Type B pancreatic cell (in vitro differentiated cells): ENCODE results near the gene FXR1. TPM values are rescaled to one million over a fixed set of nuclear protein-coding genes. Genes with fewer than 3 reads are reported as not detected.

Experiments used
- DNase-seq: peaks from one replicate; pipeline ENCODE4 v3.0.0; 2021; ENCODE audit warnings: mixed read lengths; ENCODE audit not compliant: unreplicated experiment; ENCODE audit errors: extremely low spot score
- H3K27ac Mint-ChIP-seq: 2 replicates; pipeline ENCODE4 v1.8.0; 2021; ENCODE audit warnings: mild to moderate bottlenecking, mixed read lengths
- H3K27me3 Mint-ChIP-seq: 2 replicates; pipeline ENCODE4 v1.8.0; 2021; ENCODE audit warnings: mixed read lengths
- H3K36me3 Mint-ChIP-seq: 2 replicates; pipeline ENCODE4 v1.8.0; 2021; ENCODE audit warnings: mixed read lengths
- H3K4me1 Mint-ChIP-seq: one replicate; pipeline ENCODE4 v1.8.0; 2021; ENCODE audit warnings: mixed read lengths; ENCODE audit not compliant: unreplicated experiment
- H3K4me3 Mint-ChIP-seq: 2 replicates; pipeline ENCODE4 v1.8.0; 2021; ENCODE audit warnings: mild to moderate bottlenecking, mixed read lengths
- H3K9me3 Mint-ChIP-seq: 2 replicates; pipeline ENCODE4 v1.8.0; 2021; ENCODE audit warnings: mixed read lengths
- CTCF ChIP-seq: fragments of 200-600 bp; sonication (generic); conservative IDR thresholded peaks from 2 replicates; pipeline ENCODE4 v1.5.0; 2021; ENCODE audit warnings: antibody characterized with exemption, mild to moderate bottlenecking
- total RNA-seq: library from RNA; stranded (reverse); gene quantifications from 2 replicates; pipeline ENCODE4 v1.2.1, GENCODE V29; 2021; ENCODE audit warnings: low replicate concordance

FXR1 gene
- total RNA-seq, 1 donor from 2014 or later: 179 TPM

- Mint-ChIP-seq H3K27me3 (no peaks in the 10 kb centered on the region), H3K36me3 (peaks cover 13% of the 10 kb centered on the region), H3K4me3 (no peak overlapping the region), H3K4me1 (peaks cover 11% of the 10 kb centered on the region), H3K9me3 (peaks cover 4% of the 10 kb centered on the region), H3K27ac (no peak overlapping the region)
- TF ChIP-seq CTCF: no peak
- DNase-seq: no peak
Measured at GRCh38 chr3:180923561-180923960, 11.1 kb downstream of the FXR1 start.

GRCh38 chr3:180926526-180926925, 14.1 kb downstream of the FXR1 start:
- H3K9me3 Mint-ChIP-seq: peaks cover 4% of the 10 kb centered on the region
- peaks cover 21% of the 10 kb centered on the region for H3K36me3 Mint-ChIP-seq
- TF ChIP-seq CTCF: no peak
- DNase-seq: no peak
- no peak overlapping the region for H3K27ac Mint-ChIP-seq
- H3K4me3 Mint-ChIP-seq: no peak overlapping the region
- peaks cover 4% of the 10 kb centered on the region for H3K4me1 Mint-ChIP-seq
- H3K27me3 Mint-ChIP-seq: no peaks in the 10 kb centered on the region

- no peak overlapping the region for H3K27ac Mint-ChIP-seq
- no peak for DNase-seq
- peaks cover 14% of the 10 kb centered on the region for H3K36me3 Mint-ChIP-seq
- peaks cover under 1% of the 10 kb centered on the region for H3K9me3 Mint-ChIP-seq
- no peak for TF ChIP-seq CTCF
- no peaks in the 10 kb centered on the region for H3K27me3 Mint-ChIP-seq
- no peak overlapping the region for H3K4me3 Mint-ChIP-seq
- H3K4me1 Mint-ChIP-seq: peaks cover 7% of the 10 kb centered on the region
Measured at GRCh38 chr3:180929376-180929775, 16.9 kb downstream of the FXR1 start.

- peaks cover 16% of the 10 kb centered on the region for H3K36me3 Mint-ChIP-seq
- no peak overlapping the region for H3K27ac Mint-ChIP-seq
- no peaks in the 10 kb centered on the region for H3K9me3 Mint-ChIP-seq
- no peak for TF ChIP-seq CTCF
- DNase-seq: no peak
- H3K4me3 Mint-ChIP-seq: no peak overlapping the region
- H3K4me1 Mint-ChIP-seq: peaks cover 6% of the 10 kb centered on the region
- H3K27me3 Mint-ChIP-seq: no peaks in the 10 kb centered on the region
Measured at GRCh38 chr3:180930526-180930925, 18.1 kb downstream of the FXR1 start.

- Mint-ChIP-seq H3K4me1 (peaks cover 6% of the 10 kb centered on the region), H3K36me3 (peaks cover 22% of the 10 kb centered on the region), H3K9me3 (no peaks in the 10 kb centered on the region), H3K27me3 (no peaks in the 10 kb centered on the region), H3K27ac (no peak overlapping the region), H3K4me3 (no peak overlapping the region)
- no peak for DNase-seq
- no peak for TF ChIP-seq CTCF
Measured at GRCh38 chr3:180932819-180933218, 20.3 kb downstream of the FXR1 start.

GRCh38 chr3:180934638-180935037, 22.2 kb downstream of the FXR1 start:
- peaks cover 17% of the 10 kb centered on the region for H3K36me3 Mint-ChIP-seq
- H3K27ac Mint-ChIP-seq: no peak overlapping the region

More at GRCh38 chr3:180934638-180935037, 22.2 kb downstream of the FXR1 start:
- H3K9me3 Mint-ChIP-seq: no peaks in the 10 kb centered on the region
- no peak overlapping the region for H3K4me3 Mint-ChIP-seq
- H3K27me3 Mint-ChIP-seq: no peaks in the 10 kb centered on the region
- TF ChIP-seq CTCF: no peak
- no peak for DNase-seq
- peaks cover 6% of the 10 kb centered on the region for H3K4me1 Mint-ChIP-seq
